ENCODE results near the gene S100A8.

S100A8 gene

GRCh38 chr1:153357076-153357852 is 33.6 kb downstream of the S100A8 start:
- TF ChIP-seq MYC (IDR thresholded peaks at IDR 0.05; ENCODE audit: low read depth, low read length) (no peak), CTCF (IDR thresholded peaks at IDR 0.05; ENCODE audit: low read depth, low read length) (no peak), POLR2A (IDR thresholded peaks at IDR 0.05; ENCODE audit: extremely low read depth, insufficient read length) (no peak), MAX (IDR thresholded peaks at IDR 0.05; ENCODE audit: low read depth, low read length) (no peak)
- no peak overlapping the region for H3K4me3 ChIP-seq (ENCODE audit: low read depth, low read length)
- DNase-seq (ENCODE audit: low read depth): peak; percentile 76

GRCh38 chr1:153356392-153357075 is 34.3 kb downstream of the S100A8 start:
- no peak for DNase-seq (ENCODE audit: low read depth)
- no peak overlapping the region for H3K4me3 ChIP-seq (ENCODE audit: low read depth, low read length)
- TF ChIP-seq MAX (IDR thresholded peaks at IDR 0.05; ENCODE audit: low read depth, low read length) (no peak), MYC (IDR thresholded peaks at IDR 0.05; ENCODE audit: low read depth, low read length) (no peak), POLR2A (IDR thresholded peaks at IDR 0.05; ENCODE audit: extremely low read depth, insufficient read length) (no peak), CTCF (IDR thresholded peaks at IDR 0.05; ENCODE audit: low read depth, low read length) (no peak)

- DNase-seq (ENCODE audit: low read depth): peak; percentile 88
- H3K4me3 ChIP-seq (ENCODE audit: low read depth, low read length): no peak overlapping the region
- TF ChIP-seq MAX (IDR thresholded peaks at IDR 0.05; ENCODE audit: low read depth, low read length) (0 out of 2 replicates have a peak, but pooled peaks have one; percentile 20), POLR2A (IDR thresholded peaks at IDR 0.05; ENCODE audit: extremely low read depth, insufficient read length) (no peak), CTCF (IDR thresholded peaks at IDR 0.05; ENCODE audit: low read depth, low read length) (peak; percentile 67)
Measured at GRCh38 chr1:153355445-153356071, 35.3 kb downstream of the S100A8 start.

GRCh38 chr1:153354515-153355193 is 36.2 kb downstream of the S100A8 start:
- TF ChIP-seq MYC (IDR thresholded peaks at IDR 0.05; ENCODE audit: low read depth, low read length): no peak
- no peak for TF ChIP-seq MAX (IDR thresholded peaks at IDR 0.05; ENCODE audit: low read depth, low read length)
- TF ChIP-seq CTCF (IDR thresholded peaks at IDR 0.05; ENCODE audit: low read depth, low read length): no peak
- TF ChIP-seq POLR2A (IDR thresholded peaks at IDR 0.05; ENCODE audit: extremely low read depth, insufficient read length): no peak
- no peak overlapping the region for H3K4me3 ChIP-seq (ENCODE audit: low read depth, low read length)
- DNase-seq (ENCODE audit: low read depth): no peak

GRCh38 chr1:153353226-153353947 is 37.5 kb downstream of the S100A8 start:
- TF ChIP-seq MAX (IDR thresholded peaks at IDR 0.05; ENCODE audit: low read depth, low read length) (no peak), CTCF (IDR thresholded peaks at IDR 0.05; ENCODE audit: low read depth, low read length) (peak; percentile 57), MYC (IDR thresholded peaks at IDR 0.05; ENCODE audit: low read depth, low read length) (no peak), POLR2A (IDR thresholded peaks at IDR 0.05; ENCODE audit: extremely low read depth, insufficient read length) (no peak)
- peak; percentile 39 for DNase-seq (ENCODE audit: low read depth)

More at GRCh38 chr1:153353226-153353947, 37.5 kb downstream of the S100A8 start:
- H3K4me3 ChIP-seq (ENCODE audit: low read depth, low read length): no peak overlapping the region

All from NB4 (cell line).